Measurements from ENCODE around the gene DNTT. TPM values are rescaled to one million over a fixed set of nuclear protein-coding genes. Genes with fewer than 3 reads are reported as not detected.
"Not testable (repeated sequence)": the region's sequence is repeated elsewhere in the genome, so short reads cannot be mapped to it uniquely, and the experiment has no call there.

The DNTT gene
- polyA plus RNA-seq, 1 donor: not detected

DNA sequence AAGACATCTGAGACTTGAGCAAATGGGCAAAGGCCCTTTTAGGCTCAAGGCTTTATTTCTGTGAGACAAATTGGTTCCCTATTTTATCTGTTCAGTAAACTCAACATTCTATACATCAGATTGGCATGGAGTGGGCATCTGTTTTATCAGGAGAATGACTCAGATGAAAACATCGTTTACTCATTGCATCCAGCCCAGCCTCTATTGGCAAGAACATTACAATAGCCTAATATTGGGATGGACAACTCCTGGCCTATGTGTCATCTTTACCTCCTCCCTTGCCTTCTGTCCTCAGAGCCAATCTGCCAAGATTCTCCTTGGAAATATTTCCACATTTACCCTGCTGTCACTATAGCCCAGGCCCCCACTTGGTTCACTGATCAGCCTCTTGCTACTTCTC lies 27.4 kb upstream of the DNTT start:
- DNase-seq: no peak

DNA sequence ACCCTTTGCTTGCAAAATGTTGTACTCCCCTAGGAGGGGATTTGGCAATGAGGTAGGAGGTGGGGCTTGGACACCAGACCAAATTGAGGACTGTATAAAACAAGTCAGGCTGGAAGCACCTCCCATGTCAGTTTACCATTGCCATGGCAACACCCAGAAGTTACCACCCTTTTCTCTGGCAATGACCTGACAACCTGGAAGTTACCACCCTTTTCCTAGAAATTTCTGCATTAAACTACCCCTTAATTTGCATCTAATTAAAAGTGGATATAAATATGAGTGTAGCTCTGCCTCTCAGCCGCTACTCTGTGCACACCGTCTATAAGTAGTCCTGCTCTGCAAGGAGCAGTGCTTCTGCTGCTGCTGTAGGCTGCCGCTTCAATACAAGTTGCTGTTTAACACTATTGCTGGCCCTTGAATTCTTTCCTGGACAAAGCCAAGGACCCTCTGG lies 25.0 kb upstream of the DNTT start:
- DNase-seq: no peak

DNA sequence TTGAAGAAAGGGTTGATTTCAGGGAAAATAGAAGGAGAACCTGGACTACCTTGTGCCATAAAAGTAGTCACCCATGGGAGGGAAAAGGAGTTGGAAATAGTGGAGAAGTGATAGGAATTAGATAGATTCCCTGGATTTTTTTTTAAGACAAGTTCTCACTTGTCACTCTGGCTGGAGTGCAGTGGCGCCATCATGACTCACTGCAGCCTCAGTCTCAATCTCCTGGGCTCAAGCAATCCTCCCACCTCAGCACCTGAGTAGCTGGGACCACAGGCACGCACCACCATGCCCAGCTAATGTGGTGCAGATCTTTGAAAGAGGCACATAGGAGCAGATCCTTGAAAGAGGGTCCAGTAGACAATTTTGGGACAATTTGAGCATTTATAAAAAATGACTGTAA lies 23.4 kb upstream of the DNTT start:
- DNase-seq: no peak

DNA sequence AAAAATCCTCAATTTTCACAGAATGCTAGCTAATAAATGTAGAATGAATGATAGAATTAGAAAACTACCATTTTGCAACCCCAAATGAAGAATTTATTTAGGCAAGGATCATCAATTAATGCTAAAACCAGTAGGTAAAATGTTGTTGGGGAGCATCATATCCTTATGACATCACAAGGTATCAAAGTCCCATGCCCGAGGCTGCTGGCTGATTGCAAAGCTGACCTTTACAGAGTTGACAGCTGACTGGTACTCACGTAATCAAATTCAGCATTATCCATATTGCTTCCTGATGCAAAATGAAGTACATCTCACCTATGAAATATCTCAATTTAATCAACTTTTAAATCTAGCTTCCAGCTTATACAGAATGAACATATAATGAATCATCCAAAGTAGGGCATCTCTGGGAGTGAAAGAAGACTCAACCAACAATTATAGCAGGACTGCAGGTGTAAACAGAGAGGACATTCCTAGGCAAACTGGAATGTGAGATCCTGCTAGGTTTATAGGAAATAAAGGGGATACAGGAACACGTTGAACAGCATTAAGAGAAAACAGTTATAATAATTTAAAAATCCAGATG lies 22.7 kb upstream of the DNTT start:
- DNase-seq: no peak

DNA sequence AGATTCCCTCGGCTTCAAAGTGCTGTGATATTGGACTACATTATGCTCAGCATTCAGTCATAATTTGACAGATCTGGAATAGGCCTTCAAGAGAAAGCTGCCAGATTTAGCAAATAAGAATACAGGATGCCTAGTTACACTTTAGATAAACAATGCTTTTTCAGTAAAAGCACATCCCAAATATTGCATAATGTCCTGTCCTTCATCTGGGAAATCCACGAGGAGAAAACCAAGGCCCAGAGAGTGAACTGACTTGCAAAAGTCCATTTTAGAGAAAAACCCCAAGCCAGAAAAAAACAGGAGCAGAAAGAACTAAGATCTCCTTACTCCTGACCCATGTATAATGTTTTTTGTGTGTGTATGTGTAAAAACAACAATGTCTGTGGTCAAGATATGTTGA lies 20.9 kb upstream of the DNTT start:
- no peak for DNase-seq

DNA sequence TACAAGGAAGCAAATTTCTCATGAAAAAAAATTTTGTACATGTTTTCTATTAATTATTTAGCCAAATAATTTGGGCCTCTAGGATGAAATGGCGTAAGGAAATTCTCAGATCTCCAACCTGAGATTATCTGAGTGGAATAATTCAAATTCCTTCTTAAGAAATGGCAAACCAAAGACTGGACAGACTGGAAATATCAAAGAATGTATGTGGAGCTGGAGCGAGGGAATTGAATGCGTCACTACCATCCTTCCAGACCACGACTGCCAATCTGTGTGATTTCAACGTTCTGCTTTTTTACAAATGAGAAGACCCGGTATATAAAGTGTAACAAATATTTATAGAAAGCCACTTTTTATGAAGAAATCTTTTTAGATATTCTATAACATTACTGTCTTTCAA lies 20.5 kb upstream of the DNTT start:
- no peak for DNase-seq

DNA sequence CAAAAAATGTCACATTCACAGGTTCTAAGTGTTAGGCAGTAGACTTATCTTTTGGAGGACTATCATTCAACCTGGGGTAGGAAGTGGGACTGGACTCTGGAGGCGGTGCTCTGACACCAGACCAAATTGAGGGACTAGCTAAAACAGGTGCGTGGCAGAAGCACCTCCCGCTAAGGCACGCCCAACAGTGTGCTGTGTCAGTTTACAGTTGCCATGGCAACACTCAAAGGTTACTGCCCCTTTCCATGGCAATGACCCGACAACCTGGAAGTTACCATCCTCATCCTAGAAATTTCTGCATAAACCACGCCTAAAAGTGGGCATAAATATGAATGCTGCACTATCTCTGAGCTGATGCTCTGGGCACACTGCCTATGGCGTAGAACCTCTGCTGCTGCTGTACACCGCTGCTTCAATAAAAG lies 18.9 kb upstream of the DNTT start:
- DNase-seq: no peak

DNA sequence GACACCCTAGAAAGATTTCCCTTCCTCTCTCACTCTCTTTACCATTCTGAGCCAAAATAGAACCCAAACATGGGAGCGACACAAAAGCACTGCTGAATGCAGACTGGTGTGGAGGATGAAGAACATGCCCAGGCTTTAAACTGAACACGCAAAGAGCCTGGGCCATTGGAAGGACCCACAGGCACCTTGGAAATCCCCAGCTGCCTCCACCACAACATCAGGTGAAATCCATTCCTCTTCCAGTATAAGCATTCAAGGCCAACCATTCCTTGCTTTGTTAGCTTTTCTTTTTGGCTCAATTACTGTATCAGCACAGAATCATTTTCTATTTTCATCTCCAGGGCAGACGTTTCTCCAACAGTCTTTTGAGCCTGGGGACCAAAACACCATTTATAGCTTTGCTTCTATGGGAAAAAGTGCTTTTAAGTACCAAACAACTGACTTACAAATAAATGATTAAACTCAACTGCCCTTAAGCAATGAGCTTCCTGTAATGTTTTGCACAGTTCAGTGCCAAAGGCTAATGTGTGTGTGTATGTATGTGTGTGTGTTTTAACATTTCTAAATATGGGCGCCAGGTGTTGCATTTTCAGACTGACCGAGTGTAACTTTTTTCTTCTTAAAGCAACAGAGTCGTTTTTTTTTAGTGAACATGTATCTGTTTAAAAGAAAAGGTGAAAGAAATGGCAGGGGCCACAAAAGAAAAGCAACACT lies 16.7 kb upstream of the DNTT start:
- DNase-seq: no peak

DNA sequence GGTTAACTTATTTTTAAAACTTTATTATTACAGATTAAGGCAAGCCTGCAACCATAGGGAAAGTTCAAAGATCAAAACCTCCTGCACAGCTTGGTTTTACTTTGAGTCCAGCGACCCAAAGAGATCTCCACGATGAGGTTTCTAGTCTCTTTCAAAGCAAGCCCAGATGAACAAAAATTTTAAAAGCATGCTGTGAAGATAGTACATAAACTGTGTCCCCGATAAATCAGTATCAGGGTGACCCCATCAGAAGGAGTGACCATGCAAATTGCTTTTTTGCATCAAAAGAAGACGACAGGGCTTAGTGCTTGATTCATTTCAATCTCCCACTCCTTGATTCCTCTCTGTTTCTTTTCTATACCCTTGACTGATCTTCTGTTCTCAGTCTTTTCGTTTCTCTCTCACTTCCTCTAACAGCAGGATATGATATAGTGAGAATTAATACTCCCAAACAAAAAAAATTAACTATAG lies 16.0 kb upstream of the DNTT start:
- no peak for DNase-seq

DNA sequence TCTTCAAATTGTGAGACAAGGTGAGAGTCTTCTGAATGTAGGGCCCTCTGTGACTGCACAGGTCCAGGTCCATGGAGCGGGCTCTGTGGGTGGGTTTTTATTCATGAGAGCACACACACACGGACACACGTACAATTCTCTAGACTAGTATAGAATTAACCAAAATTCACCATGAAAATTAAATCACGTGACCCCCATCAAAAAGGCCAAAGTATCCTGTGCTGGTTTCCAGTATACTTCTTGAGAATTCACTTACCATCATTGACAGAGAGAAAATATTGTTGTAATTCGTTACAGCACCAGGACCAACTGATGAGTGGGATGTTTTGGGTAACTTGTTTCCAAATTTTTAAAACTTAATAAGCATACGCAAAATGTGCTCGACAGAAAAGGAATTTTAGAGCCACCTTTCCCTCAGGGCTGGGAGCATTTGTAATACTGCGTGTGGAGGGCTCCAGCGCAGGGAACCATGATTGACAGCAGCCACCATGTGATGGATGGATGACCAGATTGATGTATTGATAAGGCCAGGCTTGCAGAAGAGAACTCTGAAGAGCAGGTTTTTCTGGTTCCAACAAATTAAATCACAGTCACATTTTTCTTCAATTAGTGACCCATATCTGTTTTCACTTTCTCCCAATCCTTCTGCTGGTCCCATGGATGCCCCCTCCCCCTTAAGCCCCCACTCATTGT lies 14.9 kb upstream of the DNTT start:
- DNase-seq: no peak

DNA sequence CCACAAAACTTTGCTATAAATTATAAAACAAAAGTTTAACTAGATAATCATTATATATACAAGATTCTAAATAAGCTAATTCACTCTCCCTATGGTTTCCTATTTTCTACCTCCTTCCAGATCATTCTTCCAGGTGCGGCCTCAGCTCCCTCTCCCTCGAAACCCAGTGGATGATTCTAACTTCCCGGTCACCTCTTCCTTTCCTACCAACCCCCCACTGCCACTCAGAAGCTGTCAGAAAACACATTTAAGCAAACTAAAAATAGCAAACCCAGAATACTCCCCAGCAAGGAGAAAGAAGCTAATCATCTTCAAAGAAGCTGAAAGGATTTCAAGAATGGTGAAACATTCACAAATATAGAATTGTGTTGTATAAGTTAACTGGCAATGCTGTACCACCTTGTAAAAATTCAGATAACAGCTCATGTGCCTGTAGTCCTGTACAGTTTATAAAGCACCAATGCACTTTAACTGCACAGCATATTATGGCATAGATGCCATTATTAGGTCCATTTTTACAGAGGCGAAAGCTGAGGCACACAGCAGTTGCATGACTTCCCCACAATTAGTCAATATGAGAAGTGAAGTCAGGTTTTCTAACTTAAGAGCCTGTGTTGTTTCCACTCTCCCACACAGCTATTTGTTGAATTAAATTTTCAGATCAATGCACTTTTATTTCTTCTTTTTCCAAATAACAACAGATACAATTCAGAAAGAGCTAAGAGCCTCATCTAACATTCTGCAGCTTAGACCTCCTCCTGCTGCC lies 13.7 kb upstream of the DNTT start:
- DNase-seq: no peak

DNA sequence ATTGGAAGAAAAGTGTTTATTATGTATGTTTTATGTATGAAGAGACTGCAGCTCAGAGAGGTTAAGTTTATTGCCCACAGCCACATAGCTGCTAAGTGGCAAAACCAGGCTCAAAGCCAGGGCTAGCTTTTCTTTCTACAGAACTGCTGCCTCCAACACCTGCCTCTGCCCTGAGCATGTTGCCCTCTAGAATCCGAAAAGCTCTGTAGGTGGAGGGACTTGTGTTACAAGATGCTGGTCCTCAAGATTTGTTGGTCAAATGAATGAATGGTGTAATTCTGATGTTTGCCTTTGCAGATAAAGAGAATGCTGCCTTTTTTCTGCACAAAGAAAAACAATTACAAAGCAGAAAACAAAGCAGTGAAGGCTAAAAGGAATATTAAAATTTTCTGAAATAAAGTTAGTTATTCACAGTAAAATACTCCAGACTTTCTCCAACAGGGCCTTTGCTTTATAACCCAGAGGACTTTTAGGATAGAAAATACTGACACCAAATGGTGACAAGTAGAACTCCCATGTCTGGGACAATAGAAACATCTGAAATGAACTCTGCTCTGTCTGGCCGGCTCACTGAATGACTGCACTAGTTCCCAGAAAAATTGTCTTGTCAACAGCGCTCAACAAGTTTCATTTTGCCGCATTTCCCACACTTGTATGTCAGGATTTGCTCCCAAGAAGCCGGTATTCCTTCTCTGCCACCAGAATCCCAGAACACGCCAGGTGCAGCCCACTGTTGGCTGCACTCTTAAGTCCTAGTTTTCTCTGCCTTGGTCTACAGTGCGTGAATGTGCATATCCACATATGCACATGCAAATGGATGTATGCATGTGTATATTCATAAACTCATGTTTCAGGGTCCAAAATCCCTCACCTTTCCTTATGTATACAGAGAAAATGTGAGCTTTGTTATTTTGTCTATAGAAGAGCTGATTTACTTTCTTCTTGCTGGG lies 11.0 kb upstream of the DNTT start:
- no peak for DNase-seq

DNA sequence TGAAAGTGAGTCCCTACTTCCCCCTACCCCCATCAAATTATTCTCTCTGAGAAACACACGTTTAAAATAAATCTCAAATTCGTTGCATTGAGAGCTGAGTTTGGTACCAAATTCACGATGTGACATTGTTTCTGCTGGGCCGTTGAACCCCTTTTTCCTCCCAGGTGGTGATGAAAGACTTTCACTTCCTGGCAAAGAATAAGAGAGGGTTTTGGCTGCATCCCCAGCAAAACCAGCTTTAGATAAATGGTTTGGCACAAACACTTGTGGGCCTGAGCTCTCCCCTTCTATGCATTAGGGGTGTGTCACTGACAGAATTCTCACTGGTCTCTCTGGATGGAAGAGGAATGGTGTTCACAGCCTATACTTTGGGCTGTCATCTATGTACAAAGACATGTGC lies 8.8 kb upstream of the DNTT start:
- no peak for DNase-seq

DNA sequence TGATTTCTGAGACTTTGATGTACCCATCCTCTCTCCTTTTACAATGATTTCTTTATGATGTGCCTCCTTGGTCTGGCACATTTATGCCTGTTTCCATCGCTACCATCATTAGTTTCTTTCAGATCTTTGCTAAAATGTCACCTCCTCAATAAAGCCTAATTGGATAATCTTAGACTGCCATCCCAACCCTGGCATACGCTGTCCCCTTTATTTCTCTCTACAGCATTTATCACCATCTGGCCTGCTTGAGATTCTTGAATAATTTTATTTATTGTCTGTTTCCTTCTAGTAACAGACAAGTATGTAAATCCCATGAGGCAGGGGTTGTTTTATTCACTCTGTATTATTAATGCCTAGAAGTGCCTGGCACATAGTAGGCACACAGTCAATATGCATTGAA lies 6.7 kb upstream of the DNTT start:
- no peak for DNase-seq

DNA sequence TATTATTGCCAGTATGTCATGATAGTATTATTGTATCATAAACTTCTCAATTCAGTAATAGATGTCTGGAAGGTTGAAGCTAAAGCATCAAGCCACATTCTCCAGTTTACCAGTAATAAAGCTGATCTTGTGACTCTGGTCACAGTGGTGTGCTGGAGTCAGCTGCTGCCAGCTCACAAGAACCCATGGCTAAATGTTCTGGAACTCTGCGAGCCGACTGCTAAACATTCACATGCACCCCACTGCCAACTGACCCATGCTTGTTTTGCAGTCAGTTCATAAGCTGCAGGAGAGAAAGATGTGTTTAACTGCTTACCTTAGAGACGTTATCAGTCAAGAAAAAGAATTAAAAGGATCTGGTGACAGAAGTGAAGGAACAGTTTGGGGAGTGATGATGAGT lies 5.9 kb upstream of the DNTT start:
- no peak for DNase-seq

DNA sequence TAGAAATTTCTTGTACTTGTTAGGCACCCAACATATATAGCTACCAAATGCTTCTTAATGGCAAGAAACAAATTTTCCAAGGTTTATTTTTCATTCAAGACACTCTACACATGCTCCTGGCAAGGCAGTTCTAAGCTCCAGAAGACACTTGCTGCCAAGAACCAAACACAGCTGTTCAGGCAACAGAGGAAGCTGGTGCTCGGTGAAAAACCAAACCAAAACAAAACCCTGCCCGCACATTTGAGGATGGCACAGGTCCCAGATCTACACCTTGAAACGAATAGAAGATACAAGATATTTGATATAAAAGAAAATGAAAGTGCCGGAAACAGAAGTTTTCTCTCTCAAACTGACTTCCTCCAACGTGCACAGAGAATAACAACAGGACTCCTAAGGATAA lies 4.9 kb upstream of the DNTT start:
- DNase-seq: no peak

DNA sequence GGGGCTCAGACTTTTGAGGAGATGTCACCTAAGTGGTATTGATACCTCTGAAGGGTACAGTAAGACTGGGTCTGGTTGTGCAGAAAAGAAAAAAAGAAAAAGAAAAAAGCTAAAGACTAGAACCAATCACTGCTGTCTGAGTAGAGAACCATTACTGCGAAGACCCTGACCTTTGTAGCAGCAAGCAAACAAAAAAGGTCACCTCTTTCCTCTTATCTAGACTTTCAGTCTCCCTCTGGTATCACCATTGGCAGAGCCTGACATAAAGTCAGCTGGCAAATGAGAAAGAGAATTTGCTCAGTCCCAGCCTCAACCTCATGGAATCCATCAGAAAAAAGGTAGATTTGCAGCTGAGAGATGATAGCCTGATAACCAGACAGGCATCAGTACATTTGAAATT lies 2.6 kb upstream of the DNTT start:
- DNase-seq: no peak

DNA sequence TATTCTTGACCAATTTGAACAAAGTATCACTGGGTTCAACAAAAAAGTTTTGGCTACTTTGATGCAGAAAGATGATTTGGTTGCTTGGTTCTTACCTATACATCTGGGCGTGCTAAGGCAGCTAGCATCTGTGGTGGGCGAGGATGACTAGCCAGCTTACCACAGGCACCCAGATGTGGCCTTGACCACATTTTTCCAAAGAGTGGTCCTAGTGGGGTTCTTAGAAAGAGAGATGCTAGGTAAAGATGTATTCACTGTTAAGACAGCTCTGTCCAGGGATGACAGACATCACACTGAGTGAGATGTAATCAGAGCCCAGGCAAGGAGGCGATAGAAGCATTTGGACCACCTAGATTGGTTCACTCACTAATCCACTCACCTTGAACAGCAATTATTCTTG lies 785 bp downstream of the DNTT start:
- DNase-seq: no peak

DNA sequence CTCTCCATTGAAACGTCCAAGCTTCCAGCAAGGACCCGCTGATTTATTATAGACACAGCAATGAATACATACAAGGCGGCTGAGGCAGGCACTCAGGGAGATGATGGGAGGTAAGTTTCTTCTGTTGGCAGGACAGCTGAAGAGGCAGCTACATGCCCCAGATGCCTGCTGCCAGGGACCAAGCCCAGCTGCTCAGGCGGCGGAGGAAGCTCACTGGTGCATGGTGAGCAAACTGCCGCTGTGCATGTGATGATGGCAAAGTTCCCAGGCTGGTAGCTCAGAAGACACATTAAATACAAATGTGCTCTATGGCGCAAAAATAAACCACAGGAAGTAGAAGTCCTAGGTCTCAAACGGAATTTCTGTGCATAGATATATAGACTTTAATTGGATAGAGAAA lies 2.3 kb downstream of the DNTT start:
- no peak for DNase-seq

DNA sequence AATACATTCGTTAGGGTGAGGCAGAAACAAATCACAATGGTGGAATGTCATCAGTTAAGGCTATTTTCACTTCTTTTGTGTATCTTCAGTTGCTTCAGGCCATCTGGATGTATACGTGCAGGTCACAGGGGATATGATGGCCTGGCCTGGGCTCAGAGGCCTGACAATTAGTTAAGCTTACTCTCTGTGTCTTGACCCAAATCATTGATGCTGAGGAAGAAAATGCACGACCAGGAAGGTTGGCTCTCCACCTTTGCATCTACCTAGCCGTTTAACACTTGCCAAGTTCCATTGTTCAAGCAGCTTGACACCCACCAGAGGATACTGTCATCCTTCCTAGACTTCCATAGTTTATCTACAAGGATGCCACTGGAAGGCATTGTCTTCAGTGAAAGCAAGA lies 4.6 kb downstream of the DNTT start:
- not testable (repeated sequence) for DNase-seq

DNA sequence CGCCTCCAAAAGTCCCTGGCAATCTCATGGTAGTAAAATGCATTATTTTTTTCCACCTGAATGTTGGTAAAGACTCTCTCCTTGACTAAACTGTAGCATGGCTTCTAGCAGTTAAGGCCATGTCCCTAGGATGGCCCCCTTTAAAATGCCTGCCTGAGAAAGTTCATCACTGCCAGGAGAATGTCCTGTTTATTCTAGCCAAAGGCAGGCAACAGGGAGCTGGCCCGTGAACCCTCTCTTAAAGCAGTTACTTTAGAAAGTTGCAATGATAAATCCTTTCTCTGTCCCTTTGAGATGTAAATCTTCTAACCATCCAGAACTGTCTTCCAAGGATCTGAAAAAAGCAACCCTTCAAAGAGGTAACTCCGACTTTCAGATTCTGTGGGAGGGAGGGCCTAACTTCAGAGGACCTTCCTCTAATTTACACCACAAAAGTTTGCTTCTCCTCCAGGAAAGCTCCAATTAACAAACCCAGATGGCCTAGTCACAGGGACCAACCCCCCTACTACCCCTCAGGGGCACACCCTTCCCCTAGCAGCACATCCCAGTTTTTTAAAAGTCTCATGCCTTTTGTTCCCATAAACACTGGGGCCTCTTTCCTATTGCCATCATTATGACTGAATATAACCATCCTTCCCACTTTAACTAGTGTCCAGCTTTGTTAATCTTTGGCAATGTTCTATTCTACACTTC lies 5.5 kb downstream of the DNTT start:
- DNase-seq: no peak

DNA sequence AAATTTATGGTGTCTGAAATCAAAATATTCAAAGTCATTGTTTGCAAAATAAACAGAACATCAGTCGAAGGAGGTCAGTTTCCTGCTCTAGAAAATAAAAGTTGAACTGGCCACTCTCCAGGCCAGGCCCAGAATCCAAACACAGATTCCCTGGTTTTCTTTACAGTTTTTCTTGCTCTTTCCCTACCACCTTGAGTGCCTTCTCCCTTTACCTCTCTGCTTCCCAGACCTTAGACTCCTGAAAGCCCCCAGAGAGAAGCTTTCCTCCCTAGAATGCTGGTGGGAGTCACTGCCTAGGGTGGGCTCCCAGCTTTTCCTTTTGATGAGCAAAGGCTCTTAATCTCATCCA lies 6.1 kb downstream of the DNTT start:
- no peak for DNase-seq
